Kidney tubule cell (primary cell): ENCODE results near the gene RBM28.
"Not testable (repeated sequence)": the region's sequence is repeated elsewhere in the genome, so short reads cannot be mapped to it uniquely, and the experiment has no call there.

Experiments used
- DNase-seq: peaks from one replicate; pipeline ENCODE4 v3.0.0-alpha.2; 2018; ENCODE audit warnings: low spot score

Gene RBM28

GRCh38 chr7:128350708-128351295 lies 7.1 kb upstream of the RBM28 start:
- DNase-seq = no peak

GRCh38 chr7:128349466-128349825 lies 5.7 kb upstream of the RBM28 start:
- no peak for DNase-seq

- peak; percentile 50 for DNase-seq
Measured at GRCh38 chr7:128347647-128348097, 4.0 kb upstream of the RBM28 start.

GRCh38 chr7:128344431-128344774 lies 695 bp upstream of the RBM28 start:
- DNase-seq = no peak

- no peak for DNase-seq
Measured at GRCh38 chr7:128341733-128342132, 2.0 kb downstream of the RBM28 start.

GRCh38 chr7:128335730-128336129 lies 8.0 kb downstream of the RBM28 start:
- DNase-seq = no peak

GRCh38 chr7:128324368-128324680 lies 19.4 kb downstream of the RBM28 start:
- no peak for DNase-seq

- no peak for DNase-seq
Measured at GRCh38 chr7:128323459-128324367, 20.0 kb downstream of the RBM28 start.

- DNase-seq = no peak
Measured at GRCh38 chr7:128323040-128323439, 20.7 kb downstream of the RBM28 start.

- peak; percentile 38 for DNase-seq
Measured at GRCh38 chr7:128322040-128322643, 21.6 kb downstream of the RBM28 start.

- DNase-seq = no peak
Measured at GRCh38 chr7:128321044-128321422, 22.7 kb downstream of the RBM28 start.

- DNase-seq = no peak
Measured at GRCh38 chr7:128318691-128319090, 25.0 kb downstream of the RBM28 start.

- peak; percentile 12 for DNase-seq
Measured at GRCh38 chr7:128311013-128311412, 32.7 kb downstream of the RBM28 start.

GRCh38 chr7:128310499-128310898 lies 33.2 kb downstream of the RBM28 start:
- no peak for DNase-seq

GRCh38 chr7:128309976-128310375 lies 33.7 kb downstream of the RBM28 start:
- DNase-seq = no peak

GRCh38 chr7:128309124-128309523 lies 34.6 kb downstream of the RBM28 start:
- no peak for DNase-seq

- no peak for DNase-seq
Measured at GRCh38 chr7:128307061-128307460, 36.6 kb downstream of the RBM28 start.

- peak; percentile 26 for DNase-seq
Measured at GRCh38 chr7:128304212-128304611, 39.5 kb downstream of the RBM28 start.

GRCh38 chr7:128303643-128304042 lies 40.1 kb downstream of the RBM28 start:
- DNase-seq = no peak

- DNase-seq = no peak
Measured at GRCh38 chr7:128303133-128303532, 40.6 kb downstream of the RBM28 start.

GRCh38 chr7:128302139-128302538 lies 41.6 kb downstream of the RBM28 start:
- no peak for DNase-seq

GRCh38 chr7:128299109-128299607 lies 44.5 kb downstream of the RBM28 start:
- no peak for DNase-seq

GRCh38 chr7:128298004-128298403 lies 45.7 kb downstream of the RBM28 start:
- DNase-seq = not testable (repeated sequence)
